A549 (cell line): ENCODE results near the gene FSHR. TPM values are rescaled to one million over a fixed set of nuclear protein-coding genes. Genes with fewer than 3 reads are reported as not detected.

Experiments
- ATAC-seq, 2 experiments: fragments of 200-7000 bp in 1 of 2; fragments of >200 bp in 1 of 2; cut with Nextera tagmentation in 1 of 2; cut with Tn5 transposase in 1 of 2; 3 replicates each; pipeline versions ENCODE4 v1.8.0 to v1.9.1; 2018 to 2020; ENCODE audit warnings: mild to moderate bottlenecking in 1 of 2, moderate library complexity in 1 of 2
- CTCF ChIA-PET: fragments of 300-600 bp; sonication (Branson Sonifier 250); formaldehyde crosslinking; extraction: SDS; loops from one replicate; lab custom pipeline; 2021; ENCODE audit warnings: antibody characterized with exemption, inconsistent platforms; lab: Yijun Ruan, JAX
- POLR2A ChIA-PET: fragments of 350-600 bp; formaldehyde crosslinking; extraction: SDS; loops from one replicate; lab custom pipeline; 2021; ENCODE audit warnings: antibody characterized with exemption, inconsistent platforms; lab: Yijun Ruan, JAX
- DNase-seq, 2 experiments: peaks; one replicate each; pipeline versions ENCODE4 v3.0.0 to v3.0.0-alpha.2; 2011 to 2016; ENCODE audit warnings: low read depth in 1 of 2, low spot score in 1 of 2
- FAIRE-seq: peaks from 2 replicates; lab custom pipeline; 2011; peaks lifted over from hg19 to GRCh38; lab: Jason Lieb, UNC
- H3K27ac ChIP-seq, 2 experiments: fragments of >200 bp; sonication (Bioruptor Twin); formaldehyde crosslinking; 3 replicates each; pipeline ENCODE4 v1.5.1; 2016 to 2017
- H3K4me1 ChIP-seq: fragments of >200 bp; sonication (Bioruptor Twin); formaldehyde crosslinking; 3 replicates; pipeline ENCODE4 v1.6.1; 2016
- H3K4me2 ChIP-seq: fragments of >200 bp; sonication (Bioruptor Twin); formaldehyde crosslinking; 3 replicates; pipeline ENCODE4 v1.6.1; 2016
- H3K4me3 ChIP-seq: fragments of >200 bp; sonication (Bioruptor Twin); formaldehyde crosslinking; 3 replicates; pipeline ENCODE4 v1.5.1; 2016
- H3K9me3 ChIP-seq: fragments of >200 bp; sonication (Bioruptor Twin); formaldehyde crosslinking; 3 replicates; pipeline ENCODE4 v1.6.1; 2016
- BHLHE40 ChIP-seq: IDR thresholded peaks from 2 replicates; pipeline ENCODE4 v1.6.1; 2012; ENCODE audit warnings: low read depth, low read length, inconsistent platforms
- CBX8 ChIP-seq: fragments of 200-600 bp; sonication (generic); IDR thresholded peaks from 2 replicates; pipeline ENCODE4 v1.6.1; 2016
- CHD4 ChIP-seq: fragments of 200-600 bp; sonication (generic); IDR thresholded peaks from 2 replicates; pipeline ENCODE4 v1.6.1; 2016; ENCODE audit warnings: antibody characterized with exemption, mild to moderate bottlenecking, borderline replicate concordance
- EHF ChIP-seq: fragments of 250-450 bp; sonication (Bioruptor Pico); IDR thresholded peaks from 2 replicates; pipeline ENCODE4 v1.5.0; 2020; ENCODE audit warnings: mild to moderate bottlenecking
- EHMT2 ChIP-seq: fragments of 200-600 bp; sonication (generic); IDR thresholded peaks from 2 replicates; pipeline ENCODE4 v1.6.1; 2016; ENCODE audit warnings: antibody characterized with exemption, low read depth, mild to moderate bottlenecking, moderate library complexity
- ESRRA ChIP-seq: fragments of 150-350 bp; IDR thresholded peaks from 2 replicates; pipeline ENCODE4 v1.6.1; 2014; ENCODE audit warnings: mild to moderate bottlenecking, low read length, borderline replicate concordance
- FOSL2 ChIP-seq, 2 experiments: fragments of 450-650 bp in 1 of 2; fragments of >200 bp in 1 of 2; sonication (Bioruptor Twin) in 1 of 2; formaldehyde crosslinking; IDR thresholded peaks; 2 replicates each; pipeline versions ENCODE4 v1.5.0 to v1.6.1; 2016 to 2020; ENCODE audit warnings: mild to moderate bottlenecking in 1 of 2, moderate library complexity in 1 of 2
- HOXA7 ChIP-seq: fragments of 250-450 bp; sonication (Bioruptor Pico); IDR thresholded peaks from 2 replicates; pipeline ENCODE4 v1.5.0; 2020; ENCODE audit warnings: mild to moderate bottlenecking, moderate library complexity
- HOXB5 ChIP-seq: fragments of 250-450 bp; sonication (Bioruptor Pico); IDR thresholded peaks from 2 replicates; pipeline ENCODE4 v1.5.0; 2020; ENCODE audit warnings: mild to moderate bottlenecking, moderate library complexity
- JUN ChIP-seq, 2 experiments: fragments of >200 bp; sonication (Bioruptor Twin); formaldehyde crosslinking; IDR thresholded peaks; 2 replicates in 1 of 2; 3 replicates in 1 of 2; pipeline ENCODE4 v1.6.1; 2016 to 2017
- JUNB ChIP-seq: fragments of >200 bp; sonication (Bioruptor Twin); formaldehyde crosslinking; IDR thresholded peaks from 2 replicates; pipeline ENCODE4 v1.6.1; 2016
- KDM1A ChIP-seq: fragments of 200-600 bp; sonication (generic); IDR thresholded peaks from 2 replicates; pipeline ENCODE4 v1.6.1; 2016; ENCODE audit warnings: low read depth, mild to moderate bottlenecking
- MAZ ChIP-seq: fragments of 150-350 bp; IDR thresholded peaks from 2 replicates; pipeline ENCODE4 v1.6.1; 2014; ENCODE audit warnings: antibody characterized with exemption, low read depth, low read length, borderline replicate concordance
- NR3C1 ChIP-seq: fragments of >200 bp; sonication (Bioruptor Twin); formaldehyde crosslinking; IDR thresholded peaks from 3 replicates; pipeline ENCODE4 v1.6.1; 2017
- RARB ChIP-seq: fragments of 250-450 bp; sonication (Bioruptor Pico); IDR thresholded peaks from 2 replicates; pipeline ENCODE4 v1.8.0; 2021; ENCODE audit warnings: mild to moderate bottlenecking, moderate library complexity
- RCOR1 ChIP-seq: fragments of 150-350 bp; IDR thresholded peaks from 2 replicates; pipeline ENCODE4 v1.6.1; 2014; ENCODE audit warnings: antibody characterized with exemption, low read length, low read depth
- SMC3 ChIP-seq: fragments of >200 bp; sonication (Bioruptor Twin); formaldehyde crosslinking; IDR thresholded peaks from 3 replicates; pipeline ENCODE4 v1.6.1; 2018; ENCODE audit warnings: inconsistent platforms
- SREBF2 ChIP-seq: fragments of 450-650 bp; IDR thresholded peaks from 2 replicates; pipeline ENCODE4 v1.6.1; 2014; ENCODE audit warnings: mild to moderate bottlenecking, moderate library complexity
- ZNF302 ChIP-seq: fragments of 250-450 bp; sonication (Bioruptor Pico); IDR thresholded peaks from 2 replicates; pipeline ENCODE4 v1.9.0; 2021; ENCODE audit warnings: inconsistent platforms, mild to moderate bottlenecking, moderate library complexity
- ZSCAN20 ChIP-seq: fragments of 250-450 bp; sonication (Bioruptor Pico); IDR thresholded peaks from 2 replicates; pipeline ENCODE4 v1.8.0; 2022; ENCODE audit warnings: mild to moderate bottlenecking, moderate library complexity
- WGBS: methylation state at CpG from one replicate; pipeline ENCODE4 v1.1.6; 2017; ENCODE audit errors: missing lambda C conversion rate; 5-methylcytosine and 5-hydroxymethylcytosine counted together
- polyA plus RNA-seq, 4 experiments: library from polyadenylated mRNA; depleted of rRNA in 3 of 4; stranded (reverse); fragments of >200 nt; fragmentation: RNase III in 1 of 4; extraction: RNeasy Plus Mini Kit Qiagen cat#74134 plus additional on column Dnase treatment in 1 of 4; gene quantifications; 2 replicates in 3 of 4; 3 replicates in 1 of 4; pipeline ENCODE4 v1.2.3, GENCODE V29; 2011 to 2017
- TF ChIP-seq, protein P1 (sequence below): fragments of 450-650 bp; IDR thresholded peaks from 2 replicates; pipeline ENCODE4 v1.6.1; 2014; ENCODE audit warnings: antibody characterized with exemption
- TF ChIP-seq, protein P2 (sequence below): fragments of 200-600 bp; sonication (generic); IDR thresholded peaks from 2 replicates; pipeline ENCODE4 v1.6.1; 2016; ENCODE audit warnings: antibody characterized with exemption, mild to moderate bottlenecking, moderate library complexity
- TF ChIP-seq, protein P3 (sequence below): IDR thresholded peaks from 2 replicates; pipeline ENCODE4 v1.6.1; 2012; ENCODE audit warnings: low read depth, borderline replicate concordance

FSHR gene
- polyA plus RNA-seq, 2 of the 4 experiments (the other 2 are of a cell fraction) = not detected

DNA sequence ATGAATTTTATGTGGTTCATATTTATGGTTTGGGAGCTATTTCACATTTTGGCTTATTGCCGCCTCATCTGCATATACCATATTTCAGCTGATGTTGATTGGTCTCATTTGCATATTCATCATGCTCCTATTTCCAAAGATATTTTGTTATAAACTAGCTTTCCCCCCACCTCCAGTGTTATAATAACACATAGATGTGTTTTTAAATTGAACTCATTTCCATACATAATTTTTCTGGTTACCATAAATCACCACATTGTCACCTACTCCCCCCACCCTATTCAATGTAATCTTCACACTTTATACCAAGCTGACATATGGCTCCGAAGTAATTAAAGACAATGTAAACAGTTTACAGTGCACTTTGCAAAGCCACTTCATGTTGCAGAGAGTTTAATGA, 101.2 kb downstream of the FSHR start:
- WGBS = 3% methylated on average over 2 of the region's 2 CpGs
- Histone ChIP-seq H3K27ac (no peak overlapping the region), H3K9me3 (peaks cover 2% of the 10 kb centered on the region; the same call in 1 of the 3 replicates), H3K4me2 (no peak overlapping the region), H3K4me3 (no peak overlapping the region), H3K4me1 (no peaks in the 10 kb centered on the region)
- POLR2A ChIA-PET = no interaction called here
- no peak for FAIRE-seq
- DNase-seq = no peak
- ATAC-seq = no peak
- TF ChIP-seq CBX8 (no peak), FOSL2 (IDR thresholded peaks at IDR 0.05) (no peak), FOSL2 (CRISPR knock-in tag; IDR thresholded peaks at IDR 0.05) (no peak), EHMT2 (no peak), EHF (no peak), HOXB5 (CRISPR knock-in tag) (no peak), RARB (CRISPR knock-in tag) (no peak), ZNF302 (CRISPR knock-in tag) (no peak), SMC3 (no peak), KDM1A (no peak), JUNB (no peak), ESRRA (no peak), JUN (IDR thresholded peaks at IDR 0.05) (no peak)
- TF ChIP-seq, protein P1, sequence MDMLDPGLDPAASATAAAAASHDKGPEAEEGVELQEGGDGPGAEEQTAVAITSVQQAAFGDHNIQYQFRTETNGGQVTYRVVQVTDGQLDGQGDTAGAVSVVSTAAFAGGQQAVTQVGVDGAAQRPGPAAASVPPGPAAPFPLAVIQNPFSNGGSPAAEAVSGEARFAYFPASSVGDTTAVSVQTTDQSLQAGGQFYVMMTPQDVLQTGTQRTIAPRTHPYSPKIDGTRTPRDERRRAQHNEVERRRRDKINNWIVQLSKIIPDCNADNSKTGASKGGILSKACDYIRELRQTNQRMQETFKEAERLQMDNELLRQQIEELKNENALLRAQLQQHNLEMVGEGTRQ = no peak
- TF ChIP-seq, protein P2, sequence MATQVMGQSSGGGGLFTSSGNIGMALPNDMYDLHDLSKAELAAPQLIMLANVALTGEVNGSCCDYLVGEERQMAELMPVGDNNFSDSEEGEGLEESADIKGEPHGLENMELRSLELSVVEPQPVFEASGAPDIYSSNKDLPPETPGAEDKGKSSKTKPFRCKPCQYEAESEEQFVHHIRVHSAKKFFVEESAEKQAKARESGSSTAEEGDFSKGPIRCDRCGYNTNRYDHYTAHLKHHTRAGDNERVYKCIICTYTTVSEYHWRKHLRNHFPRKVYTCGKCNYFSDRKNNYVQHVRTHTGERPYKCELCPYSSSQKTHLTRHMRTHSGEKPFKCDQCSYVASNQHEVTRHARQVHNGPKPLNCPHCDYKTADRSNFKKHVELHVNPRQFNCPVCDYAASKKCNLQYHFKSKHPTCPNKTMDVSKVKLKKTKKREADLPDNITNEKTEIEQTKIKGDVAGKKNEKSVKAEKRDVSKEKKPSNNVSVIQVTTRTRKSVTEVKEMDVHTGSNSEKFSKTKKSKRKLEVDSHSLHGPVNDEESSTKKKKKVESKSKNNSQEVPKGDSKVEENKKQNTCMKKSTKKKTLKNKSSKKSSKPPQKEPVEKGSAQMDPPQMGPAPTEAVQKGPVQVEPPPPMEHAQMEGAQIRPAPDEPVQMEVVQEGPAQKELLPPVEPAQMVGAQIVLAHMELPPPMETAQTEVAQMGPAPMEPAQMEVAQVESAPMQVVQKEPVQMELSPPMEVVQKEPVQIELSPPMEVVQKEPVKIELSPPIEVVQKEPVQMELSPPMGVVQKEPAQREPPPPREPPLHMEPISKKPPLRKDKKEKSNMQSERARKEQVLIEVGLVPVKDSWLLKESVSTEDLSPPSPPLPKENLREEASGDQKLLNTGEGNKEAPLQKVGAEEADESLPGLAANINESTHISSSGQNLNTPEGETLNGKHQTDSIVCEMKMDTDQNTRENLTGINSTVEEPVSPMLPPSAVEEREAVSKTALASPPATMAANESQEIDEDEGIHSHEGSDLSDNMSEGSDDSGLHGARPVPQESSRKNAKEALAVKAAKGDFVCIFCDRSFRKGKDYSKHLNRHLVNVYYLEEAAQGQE = no peak
- CTCF ChIA-PET = no interaction called here

DNA sequence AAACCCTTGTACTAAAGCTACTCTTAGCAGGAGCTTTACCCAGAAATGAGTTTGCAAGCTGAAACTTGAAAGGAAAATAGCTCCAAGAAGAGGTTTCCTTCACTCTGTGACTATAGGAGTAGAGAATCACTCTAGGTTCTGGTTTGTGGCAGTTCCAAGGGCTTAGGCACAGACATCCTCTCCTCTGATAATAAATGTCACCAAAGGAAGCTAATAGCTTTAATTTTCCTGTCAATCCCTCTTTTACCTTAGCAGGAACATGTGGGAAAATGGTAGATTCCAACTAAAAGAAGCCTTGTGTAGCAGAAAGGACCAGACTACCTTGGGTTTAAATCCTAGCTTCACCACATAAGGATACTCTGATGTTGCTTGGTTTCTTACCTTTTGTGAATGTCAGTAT, 104.0 kb downstream of the FSHR start:
- ATAC-seq (no peak), FAIRE-seq (no peak), DNase-seq (no peak)
- Histone ChIP-seq H3K4me3 (no peak overlapping the region), H3K4me2 (no peak overlapping the region), H3K27ac (no peak overlapping the region), H3K9me3 (peaks cover 2% of the 10 kb centered on the region; the same call in 1 of the 3 replicates), H3K4me1 (no peaks in the 10 kb centered on the region)
- TF ChIP-seq HOXB5 (CRISPR knock-in tag) (no peak), HOXA7 (CRISPR knock-in tag) (no peak), CBX8 (no peak), JUNB (no peak), CHD4 (no peak), SREBF2 (no peak), MAZ (no peak), ZSCAN20 (no peak)
- TF ChIP-seq, protein P3, sequence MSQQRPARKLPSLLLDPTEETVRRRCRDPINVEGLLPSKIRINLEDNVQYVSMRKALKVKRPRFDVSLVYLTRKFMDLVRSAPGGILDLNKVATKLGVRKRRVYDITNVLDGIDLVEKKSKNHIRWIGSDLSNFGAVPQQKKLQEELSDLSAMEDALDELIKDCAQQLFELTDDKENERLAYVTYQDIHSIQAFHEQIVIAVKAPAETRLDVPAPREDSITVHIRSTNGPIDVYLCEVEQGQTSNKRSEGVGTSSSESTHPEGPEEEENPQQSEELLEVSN = no peak
- CTCF ChIA-PET = interaction anchor here (0.9 kb wide), 1 partner anchor 34 kb away, joined by 4 read pairs; no protein-coding TSS in a partner anchor
- POLR2A ChIA-PET = no interaction called here

DNA sequence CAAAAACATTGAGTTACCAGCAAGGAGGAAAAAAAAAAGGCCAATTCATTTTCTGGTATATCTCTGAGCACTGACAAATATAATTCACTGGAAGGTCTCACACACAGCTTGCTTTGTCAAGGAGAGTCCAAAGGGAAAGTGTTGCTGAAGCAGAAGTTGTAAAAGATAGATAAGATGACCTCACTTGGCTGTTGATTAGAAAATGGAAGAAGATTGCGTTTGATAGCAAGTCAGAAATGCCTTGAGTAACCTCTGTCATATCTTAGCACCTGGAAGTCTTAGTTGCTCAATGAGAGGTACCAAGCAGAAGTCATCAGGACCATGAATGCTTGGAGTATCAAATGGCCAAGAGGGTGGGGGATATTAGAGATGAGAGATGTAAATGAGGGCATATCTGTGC, 105.2 kb downstream of the FSHR start:
- DNase-seq (no peak), FAIRE-seq (no peak), ATAC-seq (no peak)
- 0% methylated on average over 1 of the region's 1 CpG for WGBS
- Histone ChIP-seq H3K27ac (no peak overlapping the region), H3K4me3 (no peak overlapping the region), H3K9me3 (peaks cover under 1% of the 10 kb centered on the region; the same call in 1 of the 3 replicates), H3K4me2 (no peak overlapping the region), H3K4me1 (no peaks in the 10 kb centered on the region)
- POLR2A ChIA-PET = no interaction called here
- TF ChIP-seq NR3C1 (no peak), BHLHE40 (no peak), RCOR1 (no peak)
- CTCF ChIA-PET = no interaction called here
